Measurements from ENCODE around the gene DLGAP1.

DLGAP1 gene

DNA sequence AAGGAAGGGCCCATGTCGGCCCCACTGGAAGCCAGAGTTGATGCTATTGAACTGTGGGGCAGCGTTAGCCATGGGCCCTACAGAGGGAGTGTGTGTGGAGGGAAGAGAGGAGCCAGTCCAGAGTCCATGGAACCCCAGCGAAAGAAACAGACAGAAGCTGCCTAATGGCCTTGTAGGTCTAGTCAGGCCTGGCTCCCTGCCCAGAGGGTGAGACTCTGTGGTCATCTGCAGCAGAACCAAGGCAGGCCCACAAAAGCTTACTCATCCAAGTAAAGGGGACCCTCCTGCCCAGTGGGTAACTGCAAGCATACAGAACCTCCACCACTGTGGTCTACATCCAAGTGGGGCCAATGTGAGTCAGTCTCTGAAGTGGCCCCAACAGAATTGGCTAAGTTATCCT, 565.3 kb downstream of the DLGAP1 start:
- DNase-seq, result no peak

- DNase-seq, result peak in 1 of 4 experiments; percentile 17
Measured at GRCh38 chr18:3889121-3889520, 566.0 kb downstream of the DLGAP1 start.

DNA sequence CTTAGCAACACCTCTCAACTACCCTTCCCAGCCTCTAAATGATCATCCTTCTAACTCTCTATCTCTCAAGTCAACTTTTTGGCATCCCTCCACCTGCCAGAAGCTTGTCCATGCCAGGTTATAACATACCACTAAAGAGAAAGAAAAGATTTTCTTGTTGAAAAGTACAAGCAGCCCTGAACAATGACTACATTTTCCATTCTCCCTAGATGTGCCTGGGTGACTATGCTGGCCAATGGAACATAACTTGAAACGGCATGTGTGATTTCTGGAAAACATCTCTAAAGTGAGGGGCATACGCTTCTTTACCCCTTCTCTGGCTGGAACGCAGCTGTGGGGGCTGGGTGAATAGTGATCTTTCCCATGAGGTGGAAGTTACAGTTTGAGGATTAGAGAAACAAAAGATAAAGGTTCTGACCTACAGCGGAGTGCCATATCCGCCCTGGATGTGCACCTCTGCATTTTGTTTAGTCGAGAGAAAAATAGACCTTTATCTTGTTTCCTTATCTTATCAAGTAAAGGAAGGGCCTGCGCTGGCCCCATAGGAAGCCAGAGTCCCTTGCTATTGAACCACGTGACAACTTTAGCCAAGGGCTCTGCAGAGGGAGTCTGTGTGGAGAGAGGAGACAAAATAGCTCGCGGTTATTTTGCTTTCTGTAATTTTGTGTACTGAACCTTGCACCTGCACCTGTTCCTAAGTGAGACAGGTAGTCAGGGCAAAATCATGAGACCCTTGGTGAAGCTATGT, 568.4 kb downstream of the DLGAP1 start:
- DNase-seq, result no peak

GRCh38 chr18:3885209-3885792, 569.8 kb downstream of the DLGAP1 start:
- DNase-seq, result peak in 3 of 4 experiments; percentile 22 to 42 (median 29)

DNA sequence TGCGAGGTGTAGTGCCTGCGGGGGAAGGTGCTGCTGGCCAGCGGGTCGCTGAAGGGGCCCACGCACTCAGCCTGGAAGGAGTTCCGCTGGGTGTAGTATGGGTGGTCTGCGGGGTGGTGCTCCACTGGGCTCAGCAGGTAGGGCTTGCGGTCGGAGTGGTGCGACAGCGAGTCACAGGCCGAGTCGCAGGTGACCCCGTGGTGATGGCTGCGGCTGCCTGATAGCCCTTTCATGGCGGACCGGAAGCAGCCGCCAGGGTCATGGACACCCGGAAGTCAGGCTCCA, 575.3 kb downstream of the DLGAP1 start:
- DNase-seq, result no peak

- DNase-seq, result no peak
Measured at GRCh38 chr18:3879114-3879835, 575.8 kb downstream of the DLGAP1 start.

DNA sequence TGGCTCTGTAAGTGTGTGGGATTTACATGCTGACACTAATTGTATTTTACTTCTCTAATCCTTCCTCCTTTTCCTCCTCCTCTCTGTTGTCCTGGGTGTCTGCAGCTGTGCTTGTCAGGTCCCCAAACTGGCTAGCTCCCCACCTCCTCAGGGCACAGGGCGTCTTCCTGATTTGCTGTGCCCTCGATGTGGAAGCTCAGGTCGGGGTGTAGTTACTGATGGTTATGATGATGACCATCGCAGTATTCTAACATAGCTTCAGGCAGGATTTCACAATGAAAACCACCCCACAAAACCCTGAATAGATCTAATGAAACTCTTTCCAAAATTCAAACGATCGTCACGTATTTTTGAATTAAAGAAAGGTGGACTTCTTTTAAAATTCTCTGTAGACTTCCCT, 576.7 kb downstream of the DLGAP1 start:
- DNase-seq, result peak; percentile 19 to 44 (median 42)

DNA sequence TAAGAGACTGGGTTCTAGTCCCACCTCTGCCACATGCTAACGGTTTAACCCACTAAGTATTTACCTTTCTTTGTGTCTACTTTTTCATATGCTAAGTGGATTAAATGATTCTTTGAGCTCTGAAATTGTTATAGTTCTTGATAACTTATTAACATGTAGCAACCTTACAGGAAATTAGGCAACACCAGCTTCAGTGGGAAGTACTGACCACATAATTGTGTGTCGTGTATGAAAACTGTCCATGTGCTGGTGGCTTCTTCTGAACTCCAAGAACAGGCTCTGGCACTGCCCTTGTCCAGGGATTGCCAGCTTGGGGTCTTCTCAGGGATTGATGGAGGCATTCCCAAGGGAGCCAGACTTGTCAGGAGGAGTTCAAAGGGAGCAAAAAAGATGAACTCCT, 577.4 kb downstream of the DLGAP1 start:
- peak; percentile 67 to 89 (median 78) for DNase-seq

- peak; percentile 28 to 65 (median 56) for DNase-seq
Measured at GRCh38 chr18:3875961-3876360, 579.1 kb downstream of the DLGAP1 start.

- peak in 2 of 4 experiments; percentile 21 to 25 for DNase-seq
Measured at GRCh38 chr18:3875376-3875775, 579.7 kb downstream of the DLGAP1 start.

DNA sequence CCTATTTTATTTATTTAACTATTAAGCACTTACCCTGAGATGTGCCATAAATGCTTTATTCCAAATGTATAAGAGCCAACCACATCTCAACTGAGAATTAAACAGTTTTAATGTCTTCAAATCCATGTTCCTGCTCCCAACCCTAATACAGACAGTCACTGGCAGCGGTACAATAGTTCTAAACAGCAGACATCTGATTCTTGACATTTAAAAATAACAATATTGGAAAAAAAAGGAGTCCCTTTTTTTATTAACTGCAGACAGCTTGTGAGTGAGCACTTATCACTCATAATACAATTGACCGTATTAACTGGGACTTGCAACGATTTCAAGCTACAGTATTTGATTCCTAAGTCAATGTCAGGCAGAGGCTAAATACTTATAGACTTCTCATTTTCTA, 580.5 kb downstream of the DLGAP1 start:
- DNase-seq, result no peak

GRCh38 chr18:3874125-3874524, 581.0 kb downstream of the DLGAP1 start:
- DNase-seq, result peak in 1 of 4 experiments; percentile 26

- DNase-seq, result no peak
Measured at GRCh38 chr18:3873698-3874097, 581.4 kb downstream of the DLGAP1 start.

DNA sequence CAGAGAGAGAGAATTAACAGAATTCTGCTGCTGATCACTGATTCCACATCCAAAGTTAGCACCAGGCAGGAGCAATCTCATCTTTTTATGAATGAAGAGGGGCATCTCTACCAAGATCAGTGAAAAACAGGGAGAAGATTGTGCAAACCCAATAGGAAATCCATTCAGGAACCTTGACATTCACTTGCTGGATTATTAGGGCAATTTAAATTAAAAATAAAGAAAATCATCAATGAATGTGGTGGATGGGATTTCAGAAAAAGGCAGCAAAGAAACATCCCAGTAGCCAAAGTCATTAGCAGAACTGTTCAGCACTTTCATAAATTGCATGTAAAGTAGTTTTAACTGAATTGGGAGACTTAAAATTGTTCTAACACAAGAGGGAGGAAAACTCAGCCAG, 581.9 kb downstream of the DLGAP1 start:
- DNase-seq, result no peak

GRCh38 chr18:3872641-3873040, 582.5 kb downstream of the DLGAP1 start:
- DNase-seq, result peak in 3 of 4 experiments; percentile 13 to 54 (median 44)

- DNase-seq, result no peak
Measured at GRCh38 chr18:3871687-3872086, 583.4 kb downstream of the DLGAP1 start.

DNA sequence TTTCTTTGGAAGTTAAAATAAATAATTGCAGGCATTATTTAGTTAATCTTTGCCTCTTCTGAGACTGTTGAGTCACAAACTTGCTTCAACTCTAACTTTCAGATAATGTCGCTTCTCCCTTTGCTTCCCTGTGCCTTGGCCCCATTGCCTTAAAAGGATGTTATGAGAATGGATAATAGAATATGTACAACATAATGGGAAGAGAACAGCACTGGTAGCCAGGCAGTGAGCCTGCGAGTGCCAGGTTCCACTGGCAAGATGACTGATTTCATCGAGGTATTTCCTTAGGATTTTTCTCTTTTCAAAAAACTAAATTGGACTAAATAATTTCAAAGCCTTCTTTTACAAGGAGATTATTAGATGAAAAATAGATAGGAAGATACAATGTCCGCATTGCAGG, 584.2 kb downstream of the DLGAP1 start:
- no peak for DNase-seq

DNA sequence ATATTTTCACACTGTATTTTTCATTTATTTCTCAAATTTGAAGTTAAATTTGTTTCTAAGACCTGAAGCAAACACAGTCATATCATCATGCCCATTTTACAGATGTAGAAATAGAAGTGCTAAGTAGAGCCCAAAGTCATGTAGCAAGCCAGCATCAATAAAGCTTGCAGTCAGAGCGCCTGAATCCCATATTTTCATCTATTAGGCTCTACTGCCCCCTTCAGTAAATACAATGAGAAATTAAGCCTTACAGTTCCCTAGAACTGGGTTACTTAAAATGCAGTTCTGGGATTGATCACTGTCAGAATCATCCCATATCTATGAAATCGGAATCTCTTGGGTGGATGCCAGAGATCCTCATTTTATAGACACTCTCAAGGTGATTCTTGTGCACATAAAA, 585.3 kb downstream of the DLGAP1 start:
- peak; percentile 42 to 78 (median 62) for DNase-seq

DNA sequence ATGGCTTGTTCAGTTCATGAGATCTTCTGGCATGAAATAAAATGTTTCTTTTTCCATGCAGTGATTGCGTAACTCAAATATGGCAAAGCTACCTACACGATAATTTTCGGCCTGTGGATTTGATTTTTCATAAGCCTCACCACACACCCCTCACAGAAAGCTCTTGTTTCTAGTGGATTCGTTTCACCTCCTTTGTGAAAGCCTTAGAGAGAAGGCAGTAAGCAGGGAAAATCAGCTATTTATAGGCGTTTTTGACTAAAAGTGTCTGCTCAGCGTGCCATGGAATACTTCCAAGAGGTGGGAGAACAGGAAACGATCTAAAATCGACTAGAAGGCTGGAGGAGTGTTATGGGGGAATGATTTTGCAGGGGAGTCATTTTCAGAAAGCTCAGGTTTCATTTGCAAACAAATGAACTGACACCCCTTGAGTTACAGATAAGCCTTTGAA, 587.2 kb downstream of the DLGAP1 start:
- DNase-seq, result no peak

- no peak for DNase-seq
Measured at GRCh38 chr18:3867236-3867635, 587.9 kb downstream of the DLGAP1 start.

GRCh38 chr18:3864669-3865298, 590.3 kb downstream of the DLGAP1 start:
- no peak for DNase-seq

DNA sequence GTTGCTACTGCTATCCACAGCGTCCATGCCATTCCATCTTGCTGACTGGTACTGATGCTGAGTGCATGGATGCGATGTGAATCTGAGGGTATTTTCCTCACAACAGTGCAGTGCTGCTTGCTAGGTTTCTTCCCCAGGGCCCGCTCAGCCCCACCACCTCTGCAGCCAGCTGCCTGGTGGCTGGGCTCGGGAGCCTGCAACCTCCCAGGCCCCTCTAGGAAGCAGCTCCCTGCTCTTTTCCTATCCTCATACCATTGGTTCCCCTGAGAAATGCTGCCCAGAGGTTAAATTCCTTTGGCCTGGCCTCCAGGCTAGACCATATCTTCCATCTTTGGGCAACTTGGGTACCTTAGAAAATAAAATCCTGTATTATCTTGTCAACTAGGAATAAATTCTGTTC, 591.5 kb downstream of the DLGAP1 start:
- DNase-seq, result no peak

- DNase-seq, result no peak
Measured at GRCh38 chr18:3863006-3863405, 592.1 kb downstream of the DLGAP1 start.

Measured in suppressor macrophage (primary cell).